D721Med (cell line): ENCODE results near the gene SLCO6A1.

Source experiments
- DNase-seq: peaks from one replicate; pipeline ENCODE4 v3.0.0; 2011; ENCODE audit warnings: low spot score; ENCODE audit not compliant: insufficient read length
- FAIRE-seq: peaks from 2 replicates; lab custom pipeline; 2011; peaks lifted over from hg19 to GRCh38; lab: Jason Lieb, UNC
- CTCF ChIP-seq: IDR thresholded peaks from 2 replicates; pipeline ENCODE4 v1.5.1; 2012; ENCODE audit warnings: mild to moderate bottlenecking, control low read depth; ENCODE audit not compliant: insufficient read depth; ENCODE audit errors: missing control alignments

Gene SLCO6A1

GRCh38 chr5:102451082-102451481 lies 47.7 kb downstream of the SLCO6A1 start:
- FAIRE-seq (no peak), DNase-seq (no peak)
- TF ChIP-seq CTCF: no peak

GRCh38 chr5:102450313-102450990 lies 48.3 kb downstream of the SLCO6A1 start:
- DNase-seq: no peak
- TF ChIP-seq CTCF: peak; percentile 17
- FAIRE-seq: no peak

- DNase-seq (no peak), FAIRE-seq (no peak)
- TF ChIP-seq CTCF: no peak
Measured at GRCh38 chr5:102433473-102433872, 65.3 kb downstream of the SLCO6A1 start.

- no peak for FAIRE-seq
- DNase-seq: no peak
- TF ChIP-seq CTCF: no peak
Measured at GRCh38 chr5:102421647-102422046, 77.2 kb downstream of the SLCO6A1 start.

GRCh38 chr5:102418531-102418930 lies 80.3 kb downstream of the SLCO6A1 start:
- DNase-seq (no peak), FAIRE-seq (no peak)
- no peak for TF ChIP-seq CTCF

GRCh38 chr5:102414448-102414847 lies 84.4 kb downstream of the SLCO6A1 start:
- no peak for TF ChIP-seq CTCF
- DNase-seq (no peak), FAIRE-seq (no peak)

GRCh38 chr5:102388235-102388634 lies 110.6 kb downstream of the SLCO6A1 start:
- no peak for DNase-seq
- no peak for TF ChIP-seq CTCF
- FAIRE-seq: no peak
